ENCODE results near the gene LPP. TPM values are rescaled to one million over a fixed set of nuclear protein-coding genes. Genes with fewer than 3 reads are reported as not detected.

The LPP gene
- total RNA-seq, 6 experiments from 2014 or later: 84.1 to 121 (median 102) TPM

DNA sequence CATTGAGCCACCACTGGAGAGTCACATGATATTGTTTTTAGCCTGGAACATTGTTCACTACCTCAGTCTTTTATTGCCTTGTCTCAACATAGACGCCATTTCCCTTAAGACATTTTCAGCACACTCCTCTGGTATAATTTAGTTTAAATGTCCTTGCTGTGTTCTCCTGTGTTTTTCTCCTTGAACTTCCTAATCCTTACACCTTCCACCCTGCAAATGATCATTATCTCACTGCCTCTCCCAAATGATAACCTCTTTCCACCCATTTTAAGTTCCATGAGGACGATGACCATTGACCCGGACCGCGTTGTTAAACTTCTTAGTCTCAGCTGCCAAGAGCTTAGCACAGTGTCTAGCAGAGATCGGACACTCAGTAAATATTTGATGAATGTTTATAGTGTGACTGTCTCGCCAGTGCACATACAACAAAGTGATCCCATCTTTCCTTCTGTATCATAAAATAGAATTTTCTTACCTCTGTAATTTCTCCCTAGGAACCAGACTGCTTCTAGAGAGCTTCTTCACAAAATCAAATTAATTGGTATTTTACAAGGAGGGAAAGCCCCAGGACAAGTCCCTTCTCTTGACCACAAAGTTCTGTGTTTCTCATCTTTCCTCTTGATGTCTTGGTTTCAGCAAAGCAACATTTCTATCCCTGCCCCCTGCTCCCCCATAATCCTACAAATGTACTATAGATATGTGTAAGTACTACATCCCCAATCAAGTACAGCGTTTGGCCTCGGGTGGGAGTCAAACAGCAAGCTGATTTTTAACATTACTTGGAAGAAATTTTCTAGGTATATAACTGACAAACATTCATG is 429.6 kb downstream of the LPP start:
- Mint-ChIP-seq H3K9me3 (no peaks in the 10 kb centered on the region), H3K4me1 (ENCODE audit: low read depth) (peaks cover 14% of the 10 kb centered on the region), H3K27me3 (ENCODE audit: insufficient read depth) (no peaks in the 10 kb centered on the region), H3K36me3 (ENCODE audit: low read depth) (no peaks in the 10 kb centered on the region), H3K4me3 (no peak overlapping the region), H3K27ac (no peak overlapping the region)
- no peak for TF ChIP-seq CTCF (IDR thresholded peaks at IDR 0.05)
- DNase-seq: peak; percentile 11

- peak; percentile 58 for DNase-seq
- H3K36me3 Mint-ChIP-seq (ENCODE audit: low read depth): no peaks in the 10 kb centered on the region
- no peak overlapping the region for H3K27ac Mint-ChIP-seq
- no peak for TF ChIP-seq CTCF (IDR thresholded peaks at IDR 0.05)
- H3K27me3 Mint-ChIP-seq (ENCODE audit: insufficient read depth): no peaks in the 10 kb centered on the region
- peaks cover 12% of the 10 kb centered on the region for H3K4me1 Mint-ChIP-seq (ENCODE audit: low read depth)
- H3K4me3 Mint-ChIP-seq: no peak overlapping the region
- no peaks in the 10 kb centered on the region for H3K9me3 Mint-ChIP-seq
Measured at GRCh38 chr3:188584162-188584529, 430.2 kb downstream of the LPP start.

DNA sequence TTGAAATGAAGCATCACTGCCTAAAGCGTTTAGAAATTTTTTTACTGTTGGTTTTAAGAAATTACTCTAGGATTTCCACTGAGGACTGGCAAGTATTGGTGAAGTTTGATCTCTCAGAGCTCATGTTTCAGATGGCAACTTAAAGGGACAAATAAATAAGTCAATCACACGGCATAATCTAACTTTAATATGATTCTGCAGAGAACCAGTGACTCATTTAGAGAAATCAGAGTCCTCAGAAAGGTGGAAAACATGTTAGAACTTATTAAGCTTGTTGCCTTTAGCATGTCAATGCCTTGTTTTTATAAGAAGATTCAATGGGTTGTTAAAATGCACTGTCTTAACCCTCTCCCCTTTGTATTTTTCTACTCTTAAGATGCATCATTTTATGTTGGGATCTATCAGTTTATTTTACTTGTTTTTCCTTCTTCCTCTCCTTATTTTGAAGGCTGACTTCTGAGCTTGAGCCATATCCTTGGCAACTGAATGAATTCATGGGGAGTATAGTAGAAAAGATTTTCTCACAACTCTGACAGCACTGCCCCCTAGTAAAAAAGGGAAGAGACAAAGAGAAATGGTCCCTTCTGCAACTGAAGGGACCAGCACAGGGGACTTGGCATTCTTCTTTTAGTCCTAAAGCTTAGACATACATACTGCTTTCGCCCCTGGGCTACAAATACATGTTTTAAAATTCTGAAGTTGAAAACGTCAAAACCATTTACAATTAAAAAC is 431.2 kb downstream of the LPP start:
- Mint-ChIP-seq H3K4me3 (no peak overlapping the region; the same call in 1 of the 2 replicates), H3K27ac (no peak overlapping the region; the same call in 1 of the 2 replicates), H3K27me3 (ENCODE audit: insufficient read depth) (no peaks in the 10 kb centered on the region)

GRCh38 chr3:188589071-188589470 is 435.1 kb downstream of the LPP start:
- Mint-ChIP-seq H3K36me3 (ENCODE audit: low read depth) (no peaks in the 10 kb centered on the region), H3K4me1 (ENCODE audit: low read depth) (peaks cover 42% of the 10 kb centered on the region), H3K27ac (no peak overlapping the region)

More for the DNA sequence above, 431.2 kb downstream of the LPP start:
- H3K4me1 Mint-ChIP-seq (ENCODE audit: low read depth): peaks cover 8% of the 10 kb centered on the region; the same call in 1 of the 2 replicates
- peak; percentile 46 for TF ChIP-seq CTCF (IDR thresholded peaks at IDR 0.05)
- H3K9me3 Mint-ChIP-seq: no peaks in the 10 kb centered on the region
- no peaks in the 10 kb centered on the region for H3K36me3 Mint-ChIP-seq (ENCODE audit: low read depth)
- DNase-seq: no peak

DNA sequence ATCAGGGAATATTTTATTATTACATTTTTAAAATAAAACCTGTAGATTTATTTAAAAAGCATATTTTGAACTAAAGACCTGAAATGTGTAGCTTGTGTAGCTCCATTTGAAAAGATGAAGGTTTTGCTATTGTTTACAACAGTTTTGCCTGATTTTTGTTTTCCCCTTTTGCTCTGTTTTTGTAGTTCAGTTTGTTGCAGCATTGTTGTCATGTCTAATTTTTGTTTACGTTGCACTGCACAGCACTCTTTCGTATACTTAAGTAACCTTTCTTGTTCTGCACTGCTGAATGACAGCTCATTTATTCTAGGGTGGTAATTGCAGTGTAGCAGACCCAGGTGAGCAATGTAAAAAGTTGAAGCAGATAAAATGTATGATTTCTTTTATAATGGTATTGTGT is 435.8 kb downstream of the LPP start:
- Mint-ChIP-seq H3K4me3 (no peak overlapping the region), H3K36me3 (ENCODE audit: low read depth) (no peaks in the 10 kb centered on the region), H3K9me3 (no peaks in the 10 kb centered on the region), H3K27me3 (ENCODE audit: insufficient read depth) (peaks cover 1% of the 10 kb centered on the region; the same call in 1 of the 2 replicates), H3K4me1 (ENCODE audit: low read depth) (peaks cover 49% of the 10 kb centered on the region), H3K27ac (no peak overlapping the region)
- TF ChIP-seq CTCF (IDR thresholded peaks at IDR 0.05): no peak
- DNase-seq: no peak

More at GRCh38 chr3:188589071-188589470, 435.1 kb downstream of the LPP start:
- Mint-ChIP-seq H3K4me3 (no peak overlapping the region), H3K27me3 (ENCODE audit: insufficient read depth) (peaks cover 1% of the 10 kb centered on the region; the same call in 1 of the 2 replicates), H3K9me3 (no peaks in the 10 kb centered on the region)
- no peak for TF ChIP-seq CTCF (IDR thresholded peaks at IDR 0.05)
- DNase-seq: no peak

Data from HFFc6 (cell line).